ENCODE results near the gene PFKFB4. TPM values are rescaled to one million over a fixed set of nuclear protein-coding genes. Genes with fewer than 3 reads are reported as not detected.
A peak's percentile ranks its signal among the peaks of the same experiment; 100 is the strongest.

PFKFB4 gene
- total and polyA plus RNA-seq, 9 of the 15 experiments (the other 6 are each of a cell fraction or from before 2014, with no cell fraction given) = 0.92 to 56.3 (median 13.5) TPM

GRCh38 chr3:48472923-48473616 is 83.5 kb downstream of the PFKFB4 start (continued):
- TF ChIP-seq AFF1 (IDR thresholded peaks at IDR 0.05; ENCODE audit: low read depth in 1 of 2, partially characterized antibody in 2 of 2) = peak in 1 of 2 experiments; percentile 23
- no peak for TF ChIP-seq ASH1L (IDR thresholded peaks at IDR 0.05; ENCODE audit: borderline replicate concordance, low read depth, partially characterized antibody)
- peak; percentile 20; the same call in 1 of the 2 replicates for TF ChIP-seq ZNF589 (CRISPR knock-in tag; IDR thresholded peaks at IDR 0.05; ENCODE audit: low read depth)
- no peak for TF ChIP-seq WHSC1 (IDR thresholded peaks at IDR 0.05; ENCODE audit: low read length)
- no peak for TF ChIP-seq MXI1 (IDR thresholded peaks at IDR 0.05; ENCODE audit: low read depth, low read length)
- no peak for TF ChIP-seq COPS2 (conservative IDR thresholded peaks at IDR 0.05)
- TF ChIP-seq RBM17 (IDR thresholded peaks at IDR 0.05; ENCODE audit: borderline replicate concordance, low read depth, low read length) = no peak
- no peak for TF ChIP-seq ZNF324 (CRISPR knock-in tag; IDR thresholded peaks at IDR 0.05)
- TF ChIP-seq MLX (CRISPR knock-in tag; conservative IDR thresholded peaks at IDR 0.05) = no peak
- peak; percentile 4 for TF ChIP-seq MEIS2 (IDR thresholded peaks at IDR 0.05; ENCODE audit: partially characterized antibody)
- peak; percentile 80 for TF ChIP-seq CREB1 (IDR thresholded peaks at IDR 0.05)
- TF ChIP-seq CREB1 (CRISPR knock-in tag; IDR thresholded peaks at IDR 0.05) = peak; percentile 78
- no peak for TF ChIP-seq ZNF232 (CRISPR knock-in tag; IDR thresholded peaks at IDR 0.05)
- TF ChIP-seq ATF1 (CRISPR knock-in tag; IDR thresholded peaks at IDR 0.05) = no peak
- TF ChIP-seq ATF1 (tag; IDR thresholded peaks at IDR 0.05) = peak; percentile 96
- no peak for TF ChIP-seq ELF1 (tag; IDR thresholded peaks at IDR 0.05)
- TF ChIP-seq NFE2L1 (tag; IDR thresholded peaks at IDR 0.05; ENCODE audit: borderline replicate concordance, low read depth) = no peak
- TF ChIP-seq ZNF778 (CRISPR knock-in tag; IDR thresholded peaks at IDR 0.05) = no peak
- TF ChIP-seq NCOA6 (IDR thresholded peaks at IDR 0.05) = no peak
- peak; percentile 98 for TF ChIP-seq ATF7 (IDR thresholded peaks at IDR 0.05)
- no peak for TF ChIP-seq TRIM24 (IDR thresholded peaks at IDR 0.05)
- TF ChIP-seq MCM5 (IDR thresholded peaks at IDR 0.05; ENCODE audit: low read depth) = no peak
- 0 out of 2 replicates have a peak, but pooled peaks have one; percentile 14 for TF ChIP-seq KHSRP (IDR thresholded peaks at IDR 0.05)
- peak; percentile 26; the same call in 1 of the 2 replicates for TF ChIP-seq FOXM1 (IDR thresholded peaks at IDR 0.05; ENCODE audit: low read depth)
- TF ChIP-seq FOXM1 (CRISPR knock-in tag; IDR thresholded peaks at IDR 0.05; ENCODE audit: low read depth) = 0 out of 2 replicates have a peak, but pooled peaks have one; percentile 58
- no peak for TF ChIP-seq ETS1 (conservative IDR thresholded peaks at IDR 0.05; ENCODE audit: control insufficient read depth, low read depth, low read length)

Data from K562 (cell line).